Stimulated activated CD4-positive, alpha-beta T cell treated with anti-CD3 and anti-CD28 coated beads, Interleukin-4, amount 100 ng/mL, for 48 hours (primary cell): Measurements from ENCODE around the gene EPOP.
"Not testable (repeated sequence)": the region's sequence is repeated elsewhere in the genome, so short reads cannot be mapped to it uniquely, and the experiment has no call there.

Experiments used
- DNase-seq, 2 donors: peaks; one replicate each; pipeline ENCODE4 v3.0.0-alpha.2; 2020; ENCODE audit warnings: low read depth in 2 of 2

Gene EPOP

DNA sequence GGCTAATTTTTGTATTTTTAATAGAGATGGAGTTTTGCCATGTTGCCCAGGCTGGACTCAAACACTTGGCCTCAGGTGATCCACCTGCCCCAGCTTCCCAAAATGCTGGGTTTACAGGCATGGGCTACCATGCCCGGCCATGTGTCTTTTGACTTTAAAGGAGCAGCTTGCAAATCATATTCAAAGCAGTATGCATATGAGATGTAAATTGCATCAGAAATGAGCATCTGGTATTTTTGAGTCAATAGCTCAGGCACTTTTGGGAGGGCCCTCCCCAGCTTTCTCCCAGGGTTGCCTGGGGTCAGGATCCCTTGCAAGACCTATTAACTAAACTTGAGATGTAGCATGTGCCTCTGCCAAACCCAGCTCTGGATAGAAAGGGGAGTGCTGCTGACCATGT is 21.5 kb downstream of the EPOP start:
- no peak for DNase-seq

DNA sequence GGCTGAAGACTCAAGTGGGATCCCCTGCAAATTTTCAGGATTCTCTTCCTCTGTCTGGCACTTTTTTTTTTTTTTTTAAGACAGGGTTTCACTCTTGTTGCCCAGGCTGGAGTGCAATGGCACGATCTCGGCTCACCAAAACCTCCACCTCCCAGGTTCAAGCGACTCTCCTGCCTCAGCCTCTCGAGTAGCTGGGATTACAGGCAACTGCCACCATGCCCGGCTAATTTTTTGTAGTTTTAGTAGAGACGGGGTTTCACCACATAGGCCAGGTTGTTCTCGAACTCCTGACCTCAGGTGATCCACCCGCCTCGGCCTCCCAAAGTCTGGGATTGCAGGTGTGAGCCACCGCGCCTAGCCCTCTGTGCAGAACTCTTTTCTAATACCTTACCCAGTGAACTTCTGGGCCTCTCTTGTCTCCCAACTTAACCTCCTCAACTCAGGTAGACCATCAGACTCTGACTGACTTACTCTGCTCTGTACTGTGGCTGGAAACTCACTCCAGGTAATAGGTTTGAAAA is 24.0 kb downstream of the EPOP start:
- DNase-seq = not testable (repeated sequence)

DNA sequence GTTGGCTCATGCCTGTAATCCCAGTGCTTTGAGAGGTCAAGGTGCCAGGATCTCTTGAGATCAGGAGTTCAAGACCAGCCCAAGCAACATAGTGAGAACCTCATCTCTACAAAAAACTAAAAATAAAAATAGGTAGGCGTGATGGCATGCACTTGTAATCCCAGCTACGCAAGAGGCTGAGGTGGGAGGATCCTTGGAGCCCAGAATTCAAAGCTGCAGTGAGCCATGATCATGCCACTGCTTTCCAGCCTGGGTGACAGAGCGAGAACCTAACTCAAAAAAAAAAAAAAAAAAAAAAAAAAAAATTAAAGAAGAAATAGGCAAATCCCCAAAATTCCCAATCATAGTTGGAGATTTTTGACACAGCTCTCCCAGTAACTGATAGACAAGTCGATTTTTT is 36.8 kb downstream of the EPOP start:
- DNase-seq = no peak

DNA sequence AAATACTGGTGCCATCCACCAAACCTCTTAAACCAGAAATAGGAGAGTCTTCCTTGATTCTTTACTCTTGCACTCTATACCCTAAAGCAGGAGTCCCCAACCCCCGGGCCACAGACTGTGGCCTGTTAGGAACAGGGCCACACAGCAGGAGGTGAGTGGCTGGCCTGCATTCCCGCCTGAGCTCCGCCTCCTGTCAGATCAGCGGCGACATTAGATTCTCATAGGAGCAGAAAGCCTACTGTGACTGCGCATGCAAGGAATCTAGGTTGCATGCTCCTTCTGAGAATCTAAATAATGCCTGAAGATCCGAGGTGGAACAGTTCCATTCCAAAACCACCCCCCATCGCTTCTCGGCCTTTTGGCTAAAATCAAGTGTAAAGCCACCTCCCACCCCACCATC is 38.7 kb downstream of the EPOP start:
- DNase-seq = no peak

DNA sequence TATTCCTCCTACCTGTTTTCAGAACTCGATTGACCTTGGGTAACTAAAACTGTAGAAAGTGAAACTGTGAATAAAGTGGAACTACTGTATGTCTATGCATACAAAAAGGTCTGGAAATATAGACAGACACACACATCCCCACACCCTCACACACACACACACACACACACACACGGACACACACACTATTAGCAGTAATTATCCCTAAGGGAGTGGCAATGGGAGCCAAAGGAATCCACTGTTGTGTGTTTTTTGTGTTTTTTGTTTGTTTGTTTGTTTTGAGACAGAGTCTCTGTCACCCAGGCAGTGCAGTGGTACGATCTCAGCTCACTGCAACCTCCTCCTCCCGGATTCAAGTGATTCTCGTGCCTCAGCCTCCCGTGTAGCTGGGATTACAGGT is 42.4 kb downstream of the EPOP start:
- DNase-seq = no peak

DNA sequence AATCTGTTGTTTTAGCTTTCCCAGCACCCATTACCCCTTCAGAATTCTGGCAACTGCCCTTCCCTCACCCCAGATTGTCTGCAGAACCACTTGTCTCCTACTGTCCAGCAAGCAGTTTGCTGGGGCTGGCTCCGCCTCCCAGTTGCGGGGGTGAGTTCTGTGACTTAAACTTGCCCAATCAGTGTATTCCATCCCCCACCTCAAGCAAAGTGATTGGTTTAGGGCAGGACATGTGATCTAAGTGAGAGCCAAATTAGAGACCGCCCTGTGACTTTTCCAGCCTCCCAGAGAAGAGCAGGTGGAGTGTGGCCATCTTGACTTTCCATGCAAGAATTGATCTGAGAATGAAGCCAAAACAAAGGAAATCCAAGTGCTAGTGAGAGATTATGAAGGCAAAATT is 46.3 kb downstream of the EPOP start:
- no peak for DNase-seq

DNA sequence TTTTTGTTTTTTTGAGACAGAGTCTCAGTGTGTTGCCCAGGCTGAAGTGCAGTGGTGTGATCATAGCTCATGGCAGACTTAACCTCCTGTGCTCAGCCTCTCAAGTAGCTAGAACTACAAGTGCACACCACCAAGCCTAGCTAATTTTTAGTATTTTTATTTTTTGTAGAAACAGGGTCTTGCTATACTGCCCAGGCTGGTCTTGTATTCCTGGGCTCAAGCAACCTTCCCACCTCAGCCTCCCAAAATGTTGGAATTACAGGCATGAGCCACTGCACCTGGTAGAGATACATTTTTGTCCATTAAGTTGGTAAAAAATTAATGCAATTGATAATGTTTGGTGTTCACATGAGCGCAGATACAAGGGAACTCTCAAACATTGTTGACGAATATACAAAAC is 46.8 kb downstream of the EPOP start:
- no peak for DNase-seq

DNA sequence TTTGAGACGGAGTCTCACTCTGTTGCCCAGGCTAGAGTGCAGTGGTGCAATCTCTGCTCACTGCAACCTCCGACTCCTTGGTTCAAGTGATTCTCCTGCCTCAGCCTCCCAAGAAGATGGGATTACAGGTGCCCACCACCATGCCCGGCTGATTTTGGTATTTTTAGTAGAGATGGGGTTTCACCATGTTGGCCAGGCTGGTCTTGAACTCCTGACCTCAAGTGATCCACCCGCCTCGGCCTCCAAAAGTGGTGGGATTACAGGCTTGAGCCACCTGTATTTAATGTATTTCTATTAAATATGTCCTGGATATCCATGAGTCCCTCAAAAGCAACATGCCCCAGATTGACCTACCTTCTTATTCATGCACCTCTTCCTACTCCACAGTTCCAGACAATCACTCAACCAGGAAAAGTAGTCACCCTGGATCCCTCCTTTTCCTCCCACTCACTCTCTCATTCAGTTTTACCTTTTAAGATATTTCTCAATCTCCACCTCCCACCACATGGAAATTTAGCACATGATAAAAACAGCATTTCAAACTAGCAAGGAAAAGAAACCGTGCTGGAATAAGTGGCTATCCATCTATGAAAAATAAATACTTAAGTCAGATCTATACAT is 48.0 kb downstream of the EPOP start:
- not testable (repeated sequence) for DNase-seq

DNA sequence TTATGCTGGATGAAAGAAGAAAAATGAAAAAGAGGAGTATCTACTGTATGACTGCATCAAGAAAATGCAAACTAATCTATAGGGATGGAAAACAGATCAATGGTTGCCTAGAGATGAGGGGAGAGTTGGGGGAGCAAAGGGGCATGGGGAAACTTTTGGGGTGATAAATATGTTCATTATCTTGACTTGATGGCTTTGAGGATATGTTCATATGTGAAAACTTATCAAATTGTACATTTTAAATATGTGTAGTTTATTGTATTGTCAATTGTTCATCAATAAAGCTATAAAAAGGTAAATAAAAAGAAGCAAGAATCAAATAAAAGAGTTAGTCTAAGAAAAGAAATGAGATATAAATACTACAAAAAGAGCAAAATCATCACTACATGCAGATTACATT is 49.3 kb downstream of the EPOP start:
- no peak for DNase-seq

DNA sequence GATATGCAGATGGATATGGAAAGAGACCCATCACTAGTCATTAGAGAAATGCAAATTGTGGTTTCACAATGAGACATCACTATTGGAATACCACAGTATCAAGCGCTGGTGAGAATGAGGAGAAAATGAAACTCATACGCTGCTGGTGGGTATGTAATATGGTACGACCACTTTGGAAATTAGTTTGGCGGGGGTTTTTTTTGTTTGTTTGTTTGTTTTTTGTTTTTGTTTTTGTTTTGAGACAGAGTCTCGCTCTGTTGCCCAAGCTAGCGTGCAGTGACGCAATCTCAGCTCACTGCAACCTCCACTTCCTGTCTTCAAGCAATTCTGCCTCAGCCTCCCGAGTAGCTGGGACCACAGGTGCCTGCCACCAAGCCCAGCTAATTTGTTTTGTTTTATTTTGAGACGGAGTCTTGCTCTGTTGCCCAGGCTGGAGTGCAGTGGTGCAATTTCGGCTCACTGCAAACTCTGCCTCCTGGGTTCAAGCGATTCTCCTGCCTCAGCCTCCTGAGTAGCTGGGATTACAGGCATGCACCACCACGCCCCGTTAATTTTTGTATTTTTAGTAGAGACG is 49.9 kb downstream of the EPOP start:
- DNase-seq = not testable (repeated sequence)
